GM12891 (cell line): ENCODE data around the gene GNG13.

ENCODE experiments used
- DNase-seq: peaks from one replicate; pipeline ENCODE4 v3.0.0; 2011; ENCODE audit warnings: low spot score; ENCODE audit not compliant: insufficient read length
- FAIRE-seq: peaks from 2 replicates; lab custom pipeline; 2011; peaks lifted over from hg19 to GRCh38; lab: Jason Lieb, UNC
- PAX5 ChIP-seq: IDR thresholded peaks from 2 replicates; pipeline ENCODE4 v1.6.1; 2011; ENCODE audit warnings: low read length, moderate library complexity, mild to moderate bottlenecking; ENCODE audit not compliant: insufficient read depth, severe bottlenecking
- POLR2A ChIP-seq: IDR thresholded peaks from 2 replicates; pipeline ENCODE4 v1.6.1; 2011; ENCODE audit warnings: low read depth, low read length, control low read depth
- POLR2AphosphoS5 ChIP-seq: IDR thresholded peaks from 2 replicates; pipeline ENCODE4 v1.6.1; 2011; ENCODE audit warnings: low read depth, low read length, control low read depth
- POU2F2 ChIP-seq: IDR thresholded peaks from 2 replicates; pipeline ENCODE4 v1.6.1; 2011; ENCODE audit warnings: low read depth, mild to moderate bottlenecking, control low read depth, low read length, moderate library complexity
- SPI1 ChIP-seq: IDR thresholded peaks from 2 replicates; pipeline ENCODE4 v1.6.1; 2011; ENCODE audit warnings: low read depth, low read length, control low read depth
- TAF1 ChIP-seq: IDR thresholded peaks from 2 replicates; pipeline ENCODE4 v1.6.1; 2011; ENCODE audit warnings: low read depth, low read length, control low read depth

Gene GNG13

DNA sequence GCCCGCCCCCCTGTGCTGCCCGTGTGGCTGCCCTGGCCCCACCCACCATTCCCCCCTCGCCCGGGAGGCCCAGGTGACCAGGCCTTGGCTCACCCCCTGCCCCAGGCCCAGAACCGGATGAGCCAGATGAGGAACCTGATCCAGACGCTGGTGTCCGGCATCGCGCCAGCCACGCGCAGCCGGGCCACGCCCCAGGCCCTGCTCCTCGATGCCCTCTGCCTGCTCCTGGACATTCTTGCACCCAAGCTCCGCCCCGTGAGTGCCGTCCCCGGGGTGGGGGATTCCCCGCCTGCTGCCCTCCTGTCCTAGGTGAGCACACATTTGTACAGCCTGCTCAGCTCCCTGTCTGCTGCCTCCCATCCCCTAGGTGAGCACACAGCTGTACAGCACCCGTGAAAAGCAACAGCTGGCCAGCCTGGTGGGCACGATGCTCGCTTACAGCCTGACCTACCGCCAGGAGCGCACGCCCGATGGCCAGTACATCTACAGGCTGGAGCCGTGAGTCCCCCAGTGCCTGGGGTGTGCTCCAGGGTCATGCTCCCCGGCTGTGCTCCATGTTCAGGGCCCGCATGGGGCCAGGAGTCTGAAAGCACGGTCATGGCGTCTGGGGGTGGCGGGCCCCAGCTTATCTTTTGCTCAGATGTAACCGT lies 4.8 kb downstream of the GNG13 start:
- DNase-seq: no peak
- no peak for FAIRE-seq
- TF ChIP-seq POLR2AphosphoS5 (no peak), SPI1 (no peak), TAF1 (no peak), PAX5 (no peak), POLR2A (no peak)

DNA sequence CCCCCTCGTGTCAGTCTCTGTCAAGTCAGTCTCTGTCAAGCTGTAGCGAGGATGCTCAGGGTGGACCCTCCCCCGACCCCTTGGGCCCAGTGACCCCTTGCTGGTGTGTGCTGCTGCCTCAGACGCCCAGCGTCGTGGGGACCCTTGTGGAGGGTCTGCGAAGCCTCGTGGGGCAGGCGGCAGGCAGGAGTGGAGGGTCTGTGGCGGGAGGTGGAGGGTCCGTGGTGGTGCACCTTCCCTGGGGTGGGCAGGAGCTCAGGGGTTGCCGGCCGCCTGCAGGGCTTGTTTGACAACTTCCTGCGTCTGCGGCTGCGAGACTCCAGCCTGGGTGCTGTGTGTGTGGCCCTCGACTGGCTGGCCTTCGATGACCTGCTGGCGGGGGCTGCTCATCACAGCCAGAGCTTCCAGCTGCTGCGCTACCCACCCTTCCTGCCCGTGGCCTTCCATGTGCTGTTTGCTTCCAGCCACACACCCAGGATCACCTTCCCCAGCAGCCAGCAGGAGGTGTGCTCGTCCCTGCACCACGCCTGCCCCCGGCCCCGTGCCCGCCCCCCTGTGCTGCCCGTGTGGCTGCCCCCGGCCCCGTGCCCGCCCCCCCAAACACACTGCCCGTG lies 5.6 kb downstream of the GNG13 start:
- no peak for TF ChIP-seq PAX5
- no peak for TF ChIP-seq POLR2AphosphoS5
- no peak for TF ChIP-seq TAF1
- FAIRE-seq (no peak), DNase-seq (no peak)

DNA sequence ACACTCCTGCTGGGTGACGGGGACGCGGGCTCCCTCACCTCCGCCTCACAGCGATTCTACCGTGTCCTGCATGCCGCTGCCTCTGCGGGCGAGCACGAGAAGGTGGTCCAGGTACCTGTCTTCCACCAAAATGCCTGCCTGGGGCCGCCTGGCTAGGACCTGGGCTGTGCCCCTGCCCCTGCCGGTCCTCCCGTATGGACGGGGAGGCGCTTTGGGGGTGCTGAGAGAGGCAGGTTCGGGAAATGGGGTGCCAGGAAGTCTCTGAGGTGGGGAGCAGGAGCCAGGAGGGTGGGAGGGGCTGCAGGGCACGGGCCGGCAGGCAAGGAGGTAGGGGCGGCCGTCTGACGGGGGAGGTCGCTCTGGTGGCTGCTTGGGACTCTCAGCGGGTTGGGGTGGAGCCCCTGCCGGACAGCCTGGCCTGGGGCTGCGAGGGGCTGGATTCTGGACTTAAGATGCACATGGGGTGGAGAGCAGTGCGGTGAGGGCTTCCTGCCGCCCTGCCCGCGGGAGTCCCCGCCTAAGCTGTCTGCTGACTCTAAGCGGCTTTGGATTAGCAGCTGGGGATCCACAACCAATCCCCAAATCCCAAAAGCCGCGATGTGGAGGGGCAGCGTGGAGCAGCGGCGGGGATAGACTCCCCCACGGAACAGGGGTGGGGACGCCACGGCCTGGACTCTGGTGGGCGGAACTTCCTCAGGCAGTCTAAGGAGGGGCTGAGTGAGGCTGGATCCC lies 6.3 kb downstream of the GNG13 start:
- FAIRE-seq: no peak
- TF ChIP-seq POU2F2 (no peak), SPI1 (no peak), TAF1 (no peak), PAX5 (no peak), POLR2AphosphoS5 (no peak), POLR2A (no peak)
- no peak for DNase-seq

DNA sequence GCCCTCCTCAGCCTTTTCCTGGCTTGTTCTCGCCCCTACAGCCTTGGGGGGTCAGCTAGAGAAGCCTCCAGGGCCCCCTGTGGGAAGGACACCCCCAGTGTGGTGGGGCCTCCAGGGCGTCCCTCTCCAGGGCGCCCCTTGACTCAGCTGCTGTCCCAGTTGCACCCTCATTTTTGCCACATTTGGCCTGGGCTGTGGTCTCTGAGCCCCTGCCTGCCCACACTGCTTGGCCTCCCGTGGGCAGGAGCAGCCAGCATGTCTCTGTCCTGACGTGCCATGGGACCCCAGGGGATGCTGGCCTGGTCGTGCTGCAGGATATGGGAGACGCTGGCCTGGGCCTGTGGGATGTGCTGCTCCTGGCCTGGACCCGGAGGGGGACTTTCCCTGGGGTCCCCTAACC lies 7.1 kb downstream of the GNG13 start:
- DNase-seq (no peak), FAIRE-seq (no peak)
- TF ChIP-seq POLR2A: no peak
- no peak for TF ChIP-seq SPI1
- no peak for TF ChIP-seq POLR2AphosphoS5
- no peak for TF ChIP-seq TAF1
- TF ChIP-seq PAX5: no peak

DNA sequence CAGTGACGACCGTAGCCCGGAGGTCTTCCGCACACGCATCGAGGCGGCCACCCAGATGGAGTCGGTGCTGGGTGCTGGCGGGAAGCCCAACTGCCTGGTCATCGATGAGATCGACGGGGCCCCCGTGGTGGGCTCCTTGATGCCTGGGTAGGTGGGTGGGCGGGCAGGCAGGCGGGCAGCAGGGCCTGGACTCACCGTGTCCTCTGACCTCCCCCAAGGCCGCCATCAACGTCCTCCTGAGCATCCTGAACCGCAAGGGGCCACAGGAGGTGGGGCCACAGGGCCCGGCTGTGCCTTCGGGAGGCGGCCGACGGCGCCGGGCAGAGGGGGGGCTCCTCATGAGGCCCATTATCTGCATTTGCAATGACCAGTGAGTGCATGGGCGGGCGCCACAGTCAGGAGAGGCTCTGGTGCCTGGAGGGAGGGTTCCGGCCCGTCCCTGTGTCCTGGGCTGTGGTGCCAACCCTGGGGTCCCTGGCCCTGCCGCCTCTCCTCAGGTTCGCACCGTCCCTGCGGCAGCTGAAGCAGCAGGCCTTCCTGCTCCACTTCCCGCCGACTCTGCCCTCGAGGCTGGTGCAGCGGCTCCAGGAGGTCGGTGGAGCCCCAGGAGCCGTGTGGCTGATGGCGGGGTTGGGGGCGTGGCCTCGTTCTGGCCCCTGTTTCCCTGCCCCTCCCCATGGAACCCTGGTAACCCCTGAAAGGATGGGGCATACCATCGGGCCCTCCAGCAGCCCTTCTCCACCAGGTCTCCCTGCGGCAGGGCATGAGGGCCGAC lies 8.1 kb downstream of the GNG13 start:
- TF ChIP-seq POLR2AphosphoS5: no peak
- TF ChIP-seq POLR2A: no peak
- TF ChIP-seq SPI1: no peak
- TF ChIP-seq TAF1: no peak
- no peak for TF ChIP-seq POU2F2
- no peak for TF ChIP-seq PAX5
- DNase-seq (no peak), FAIRE-seq (no peak)

DNA sequence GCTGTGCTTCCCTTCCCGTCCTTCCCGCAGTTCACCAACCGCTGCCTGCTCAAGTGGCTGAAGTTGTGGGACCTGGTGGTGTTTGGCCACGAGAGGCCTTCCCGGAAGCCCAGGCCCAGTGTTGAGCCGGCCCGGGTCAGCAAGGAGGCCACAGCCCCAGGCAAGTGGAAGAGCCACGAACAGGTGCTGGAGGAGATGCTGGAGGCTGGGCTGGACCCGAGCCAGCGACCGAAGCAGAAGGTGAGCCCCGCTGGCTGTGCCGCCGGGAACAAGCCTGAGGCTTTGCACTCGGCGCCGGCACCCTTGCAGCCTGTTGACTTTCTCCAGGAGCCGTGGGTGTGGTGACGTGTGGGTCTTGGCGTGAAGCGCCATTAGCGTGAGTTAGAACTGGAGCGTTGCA lies 9.4 kb downstream of the GNG13 start:
- no peak for TF ChIP-seq SPI1
- no peak for TF ChIP-seq TAF1
- TF ChIP-seq POU2F2: no peak
- TF ChIP-seq POLR2AphosphoS5: no peak
- DNase-seq (no peak), FAIRE-seq (no peak)

DNA sequence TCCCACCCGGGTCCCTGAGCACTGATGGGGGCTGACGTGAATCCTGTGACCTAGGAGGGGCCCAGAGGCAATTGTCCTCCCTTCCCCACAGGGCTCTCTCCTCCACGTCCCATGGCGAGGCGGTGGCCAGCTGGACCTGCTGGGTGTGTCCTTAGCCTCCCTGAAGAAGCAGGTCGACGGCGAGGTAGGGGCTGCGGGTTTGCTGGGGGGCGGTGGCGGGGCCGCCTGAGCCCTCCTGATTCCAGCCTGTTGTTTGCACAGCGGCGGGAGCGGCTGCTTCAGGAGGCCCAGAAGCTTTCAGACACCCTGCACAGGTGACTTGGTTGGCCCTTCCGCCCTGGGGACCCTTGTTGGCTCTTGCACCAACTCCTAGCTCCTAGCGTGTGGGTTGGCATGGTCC lies 10.4 kb downstream of the GNG13 start:
- no peak for TF ChIP-seq POLR2A
- no peak for TF ChIP-seq SPI1
- TF ChIP-seq POU2F2: no peak
- no peak for TF ChIP-seq POLR2AphosphoS5
- TF ChIP-seq TAF1: no peak
- TF ChIP-seq PAX5: no peak
- DNase-seq: no peak
- no peak for FAIRE-seq

DNA sequence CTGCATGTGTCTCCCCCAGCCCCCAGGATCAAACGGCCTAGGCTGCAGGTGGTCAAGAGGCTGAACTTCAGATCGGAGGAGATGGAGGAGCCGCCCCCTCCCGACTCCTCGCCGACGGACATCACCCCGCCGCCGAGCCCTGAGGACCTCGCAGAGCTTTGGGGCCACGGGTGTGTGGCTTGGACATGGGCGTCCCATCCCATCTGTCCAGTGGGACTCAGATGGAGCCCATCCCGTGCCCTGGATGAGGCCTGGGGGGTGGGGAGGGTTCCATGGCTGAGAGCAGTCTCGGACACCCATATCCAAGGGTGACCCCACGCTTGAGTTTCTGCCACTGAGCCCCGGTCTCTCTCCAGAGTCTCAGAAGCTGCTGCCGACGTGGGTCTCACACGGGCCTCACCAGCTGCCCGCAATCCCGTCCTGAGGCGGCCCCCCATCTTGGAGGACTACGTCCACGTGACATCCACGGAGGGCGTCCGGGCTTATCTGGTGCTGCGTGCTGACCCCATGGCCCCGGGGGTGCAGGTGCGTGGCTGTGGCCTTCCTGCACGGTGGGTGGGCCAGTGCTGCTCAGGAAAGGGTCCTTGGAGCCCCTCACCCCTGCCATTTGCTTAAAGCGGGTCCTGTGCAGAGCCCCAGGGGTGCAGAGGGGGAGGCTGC lies 11.2 kb downstream of the GNG13 start:
- TF ChIP-seq TAF1 (no peak), SPI1 (no peak), PAX5 (no peak), POLR2AphosphoS5 (no peak), POU2F2 (no peak), POLR2A (no peak)
- FAIRE-seq (no peak), DNase-seq (no peak)
